ENCODE data around the gene ARAP2. TPM values are rescaled to one million over a fixed set of nuclear protein-coding genes. Genes with fewer than 3 reads are reported as not detected.
A peak's percentile ranks its signal among the peaks of the same experiment; 100 is the strongest.

ARAP2 gene
- 100 to 1,000 TPM; 199 to 295 (median 270) TPM for total RNA-seq
- total RNA-seq (2013) = 373 TPM

- H3K4me3 Mint-ChIP-seq = peak within 1 kb of the TSS; percentile 99
- Histone ChIP-seq H3K9me3 (ENCODE audit: control insufficient read depth, insufficient read depth, low read length) (no peaks in the 10 kb centered on the region), H3K27me3 (ENCODE audit: control insufficient read depth, insufficient read depth, low read length) (no peaks in the 10 kb centered on the region), H3K27ac (ENCODE audit: low read length) (peak within 1 kb of the TSS; percentile 97), H3K4me1 (ENCODE audit: control insufficient read depth, insufficient read depth, low read length) (peaks cover 14% of the 10 kb centered on the region), H3K36me3 (ENCODE audit: control insufficient read depth, insufficient read depth, low read length) (peaks cover 4% of the 10 kb centered on the region), H3K4me3 (ENCODE audit: low read length) (peak within 1 kb of the TSS; percentile 84)
- no peaks in the 10 kb centered on the region for H3K36me3 Mint-ChIP-seq
- TF ChIP-seq, protein P1, sequence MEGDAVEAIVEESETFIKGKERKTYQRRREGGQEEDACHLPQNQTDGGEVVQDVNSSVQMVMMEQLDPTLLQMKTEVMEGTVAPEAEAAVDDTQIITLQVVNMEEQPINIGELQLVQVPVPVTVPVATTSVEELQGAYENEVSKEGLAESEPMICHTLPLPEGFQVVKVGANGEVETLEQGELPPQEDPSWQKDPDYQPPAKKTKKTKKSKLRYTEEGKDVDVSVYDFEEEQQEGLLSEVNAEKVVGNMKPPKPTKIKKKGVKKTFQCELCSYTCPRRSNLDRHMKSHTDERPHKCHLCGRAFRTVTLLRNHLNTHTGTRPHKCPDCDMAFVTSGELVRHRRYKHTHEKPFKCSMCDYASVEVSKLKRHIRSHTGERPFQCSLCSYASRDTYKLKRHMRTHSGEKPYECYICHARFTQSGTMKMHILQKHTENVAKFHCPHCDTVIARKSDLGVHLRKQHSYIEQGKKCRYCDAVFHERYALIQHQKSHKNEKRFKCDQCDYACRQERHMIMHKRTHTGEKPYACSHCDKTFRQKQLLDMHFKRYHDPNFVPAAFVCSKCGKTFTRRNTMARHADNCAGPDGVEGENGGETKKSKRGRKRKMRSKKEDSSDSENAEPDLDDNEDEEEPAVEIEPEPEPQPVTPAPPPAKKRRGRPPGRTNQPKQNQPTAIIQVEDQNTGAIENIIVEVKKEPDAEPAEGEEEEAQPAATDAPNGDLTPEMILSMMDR (IDR thresholded peaks at IDR 0.05) = no peak
- under 1% methylated on average over 81 of the region's 81 CpGs for WGBS (ENCODE audit: insufficient coverage)
- H3K4me1 Mint-ChIP-seq = peaks cover 51 to 53% of the 10 kb centered on the region in 2 donors
- DNase-seq (peak; percentile 81 to 89), ATAC-seq (peak; percentile 78 to 87 (median 87))
- no peaks in the 10 kb centered on the region for H3K9me3 Mint-ChIP-seq
- intact Hi-C loops (cut with micrococcal nuclease) = loop anchor here (1.0 to 5.0 kb wide), 4 partner anchors 11 to 142 kb away; no protein-coding TSS in a partner anchor
- peak within 1 kb of the TSS; percentile 95 to 99 for H3K27ac Mint-ChIP-seq
- H3K27me3 Mint-ChIP-seq (ENCODE audit: low read depth in 2 of 2) = no peaks in the 10 kb centered on the region
Measured at GRCh38 chr4:36244257-36245082, at the start of gene ARAP2. Gene ARAP2, minus strand, starts transcription at chr4:36244514. Its CDS starts 15,028 bp downstream, at chr4:36229486.

- H3K9me3 ChIP-seq (ENCODE audit: control insufficient read depth, insufficient read depth, low read length) = no peaks in the 10 kb centered on the region
- Mint-ChIP-seq H3K9me3 (no peaks in the 10 kb centered on the region), H3K36me3 (peaks cover 6% of the 10 kb centered on the region), H3K4me1 (peaks cover 51 to 58% of the 10 kb centered on the region in 2 donors), H3K27ac (peak overlapping the region in 1 of 2 donors; percentile 67), H3K4me3 (no peak overlapping the region), H3K27me3 (ENCODE audit: low read depth in 2 of 2) (no peaks in the 10 kb centered on the region)
- no peak overlapping the region for H3K4me3 ChIP-seq (ENCODE audit: low read length)
- peaks cover 5% of the 10 kb centered on the region for H3K4me1 ChIP-seq (ENCODE audit: control insufficient read depth, insufficient read depth, low read length)
- intact Hi-C loops (cut with micrococcal nuclease) = no loop called here
- TF ChIP-seq, protein P1 (IDR thresholded peaks at IDR 0.05) = no peak
- no peaks in the 10 kb centered on the region for H3K27me3 ChIP-seq (ENCODE audit: control insufficient read depth, insufficient read depth, low read length)
- no peak for ATAC-seq
- H3K36me3 ChIP-seq (ENCODE audit: control insufficient read depth, insufficient read depth, low read length) = peaks cover 5% of the 10 kb centered on the region
- 78% methylated on average over 5 of the region's 7 CpGs for WGBS (ENCODE audit: insufficient coverage)
- no peak for DNase-seq
- H3K27ac ChIP-seq (ENCODE audit: low read length) = no peak overlapping the region
Measured at GRCh38 chr4:36292556-36293188, 48.4 kb upstream of the ARAP2 start.

GRCh38 chr4:36290641-36291040 is 46.3 kb upstream of the ARAP2 start:
- peaks cover 5% of the 10 kb centered on the region for H3K4me1 ChIP-seq (ENCODE audit: control insufficient read depth, insufficient read depth, low read length)
- 100% methylated on average over 1 of the region's 2 CpGs for WGBS (ENCODE audit: insufficient coverage)
- no peaks in the 10 kb centered on the region for H3K9me3 ChIP-seq (ENCODE audit: control insufficient read depth, insufficient read depth, low read length)
- intact Hi-C loops (cut with micrococcal nuclease) = no loop called here
- H3K36me3 ChIP-seq (ENCODE audit: control insufficient read depth, insufficient read depth, low read length) = peaks cover 3% of the 10 kb centered on the region
- no peaks in the 10 kb centered on the region for H3K27me3 ChIP-seq (ENCODE audit: control insufficient read depth, insufficient read depth, low read length)
- H3K4me1 Mint-ChIP-seq = peaks cover 63 to 70% of the 10 kb centered on the region in 2 donors
- peak overlapping the region; percentile 77 to 98 for H3K27ac Mint-ChIP-seq
- H3K4me3 Mint-ChIP-seq = peak overlapping the region; percentile 71
- ATAC-seq (no peak), DNase-seq (no peak)
- no peak overlapping the region for H3K4me3 ChIP-seq (ENCODE audit: low read length)
- H3K36me3 Mint-ChIP-seq = peaks cover 6% of the 10 kb centered on the region
- no peaks in the 10 kb centered on the region for H3K9me3 Mint-ChIP-seq
- no peak overlapping the region for H3K27ac ChIP-seq (ENCODE audit: low read length)
- TF ChIP-seq, protein P1 (IDR thresholded peaks at IDR 0.05) = no peak
- H3K27me3 Mint-ChIP-seq (ENCODE audit: low read depth in 2 of 2) = no peaks in the 10 kb centered on the region

All from natural killer cell (primary cell).